Measurements from ENCODE around the gene TMEM26. TPM values are rescaled to one million over a fixed set of nuclear protein-coding genes. Genes with fewer than 3 reads are reported as not detected.

The TMEM26 gene
- total and polyA plus RNA-seq, 2 donors, result 2.5 to 3.4 TPM

- H3K36me3 ChIP-seq (ENCODE audit: control insufficient read depth in 2 of 2, insufficient read depth in 2 of 2, low read length in 1 of 2), result no peaks in the 10 kb centered on the region
- WGBS, result 100% methylated on average over 1 of the region's 1 CpG
- H3K4me1 ChIP-seq (ENCODE audit: control insufficient read depth in 2 of 2, insufficient read depth in 2 of 2, low read length in 2 of 2), result no peaks in the 10 kb centered on the region
- H3K27me3 ChIP-seq (ENCODE audit: control insufficient read depth in 2 of 2, insufficient read depth in 1 of 2, low read length in 1 of 2), result no peaks in the 10 kb centered on the region
- no peak overlapping the region for H3K27ac ChIP-seq (ENCODE audit: low read depth in 1 of 2, low read length in 1 of 2)
- no peak overlapping the region for H3K4me3 ChIP-seq (ENCODE audit: low read length in 2 of 2)
- no peak for DNase-seq (ENCODE audit: low read depth in 6 of 9, low spot score in 9 of 9)
- peaks cover 0 to 16% of the 10 kb centered on the region in 2 donors for H3K9me3 ChIP-seq (ENCODE audit: control insufficient read depth in 2 of 2, insufficient read depth in 1 of 2, low read length in 1 of 2)
Measured at GRCh38 chr10:61376377-61376776, 76.8 kb downstream of the TMEM26 start.

GRCh38 chr10:61366365-61366764 is 86.8 kb downstream of the TMEM26 start:
- H3K36me3 ChIP-seq (ENCODE audit: control insufficient read depth in 2 of 2, insufficient read depth in 2 of 2, low read length in 1 of 2), result no peaks in the 10 kb centered on the region
- DNase-seq (ENCODE audit: low read depth in 6 of 9, low spot score in 9 of 9), result no peak
- no peaks in the 10 kb centered on the region for H3K9me3 ChIP-seq (ENCODE audit: control insufficient read depth in 2 of 2, insufficient read depth in 1 of 2, low read length in 1 of 2)
- H3K4me3 ChIP-seq (ENCODE audit: low read length in 2 of 2), result no peak overlapping the region
- WGBS, result 90% methylated on average over 1 of the region's 1 CpG
- no peak overlapping the region for H3K27ac ChIP-seq (ENCODE audit: low read depth in 1 of 2, low read length in 1 of 2)
- no peaks in the 10 kb centered on the region for H3K4me1 ChIP-seq (ENCODE audit: control insufficient read depth in 2 of 2, insufficient read depth in 2 of 2, low read length in 2 of 2)
- no peaks in the 10 kb centered on the region for H3K27me3 ChIP-seq (ENCODE audit: control insufficient read depth in 2 of 2, insufficient read depth in 1 of 2, low read length in 1 of 2)

- no peaks in the 10 kb centered on the region for H3K4me1 ChIP-seq (ENCODE audit: control insufficient read depth in 2 of 2, insufficient read depth in 2 of 2, low read length in 2 of 2)
- H3K27ac ChIP-seq (ENCODE audit: low read depth in 1 of 2, low read length in 1 of 2), result no peak overlapping the region
- no peaks in the 10 kb centered on the region for H3K27me3 ChIP-seq (ENCODE audit: control insufficient read depth in 2 of 2, insufficient read depth in 1 of 2, low read length in 1 of 2)
- no peak for DNase-seq (ENCODE audit: low read depth in 6 of 9, low spot score in 9 of 9)
- H3K4me3 ChIP-seq (ENCODE audit: low read length in 2 of 2), result no peak overlapping the region
- no peaks in the 10 kb centered on the region for H3K9me3 ChIP-seq (ENCODE audit: control insufficient read depth in 2 of 2, insufficient read depth in 1 of 2, low read length in 1 of 2)
- 99% methylated on average over 2 of the region's 2 CpGs for WGBS
- no peaks in the 10 kb centered on the region for H3K36me3 ChIP-seq (ENCODE audit: control insufficient read depth in 2 of 2, insufficient read depth in 2 of 2, low read length in 1 of 2)
Measured at GRCh38 chr10:61364619-61365018, 88.6 kb downstream of the TMEM26 start.

GRCh38 chr10:61363006-61363405 is 90.2 kb downstream of the TMEM26 start:
- H3K36me3 ChIP-seq (ENCODE audit: control insufficient read depth in 2 of 2, insufficient read depth in 2 of 2, low read length in 1 of 2), result no peaks in the 10 kb centered on the region
- no peak for DNase-seq (ENCODE audit: low read depth in 6 of 9, low spot score in 9 of 9)

GRCh38 chr10:61359452-61359851 is 93.7 kb downstream of the TMEM26 start:
- Histone ChIP-seq H3K4me3 (ENCODE audit: low read length in 2 of 2) (no peak overlapping the region), H3K27me3 (ENCODE audit: control insufficient read depth in 2 of 2, insufficient read depth in 1 of 2, low read length in 1 of 2) (no peaks in the 10 kb centered on the region), H3K9me3 (ENCODE audit: control insufficient read depth in 2 of 2, insufficient read depth in 1 of 2, low read length in 1 of 2) (no peaks in the 10 kb centered on the region), H3K27ac (ENCODE audit: low read depth in 1 of 2, low read length in 1 of 2) (no peak overlapping the region), H3K4me1 (ENCODE audit: control insufficient read depth in 2 of 2, insufficient read depth in 2 of 2, low read length in 2 of 2) (no peaks in the 10 kb centered on the region), H3K36me3 (ENCODE audit: control insufficient read depth in 2 of 2, insufficient read depth in 2 of 2, low read length in 1 of 2) (no peaks in the 10 kb centered on the region)
- no peak for DNase-seq (ENCODE audit: low read depth in 6 of 9, low spot score in 9 of 9)
- WGBS, result 75% methylated on average over 2 of the region's 2 CpGs

More at GRCh38 chr10:61363006-61363405, 90.2 kb downstream of the TMEM26 start:
- no peaks in the 10 kb centered on the region for H3K4me1 ChIP-seq (ENCODE audit: control insufficient read depth in 2 of 2, insufficient read depth in 2 of 2, low read length in 2 of 2)
- H3K27me3 ChIP-seq (ENCODE audit: control insufficient read depth in 2 of 2, insufficient read depth in 1 of 2, low read length in 1 of 2), result no peaks in the 10 kb centered on the region
- no peak overlapping the region for H3K27ac ChIP-seq (ENCODE audit: low read depth in 1 of 2, low read length in 1 of 2)
- H3K9me3 ChIP-seq (ENCODE audit: control insufficient read depth in 2 of 2, insufficient read depth in 1 of 2, low read length in 1 of 2), result no peaks in the 10 kb centered on the region
- no peak overlapping the region for H3K4me3 ChIP-seq (ENCODE audit: low read length in 2 of 2)
- 98% methylated on average over 3 of the region's 3 CpGs for WGBS

GRCh38 chr10:61357687-61358086 is 95.5 kb downstream of the TMEM26 start:
- H3K4me1 ChIP-seq (ENCODE audit: control insufficient read depth in 2 of 2, insufficient read depth in 2 of 2, low read length in 2 of 2), result no peaks in the 10 kb centered on the region
- H3K9me3 ChIP-seq (ENCODE audit: control insufficient read depth in 2 of 2, insufficient read depth in 1 of 2, low read length in 1 of 2), result no peaks in the 10 kb centered on the region
- 96% methylated on average over 3 of the region's 3 CpGs for WGBS
- H3K27ac ChIP-seq (ENCODE audit: low read depth in 1 of 2, low read length in 1 of 2), result no peak overlapping the region
- H3K4me3 ChIP-seq (ENCODE audit: low read length in 2 of 2), result no peak overlapping the region
- H3K36me3 ChIP-seq (ENCODE audit: control insufficient read depth in 2 of 2, insufficient read depth in 2 of 2, low read length in 1 of 2), result no peaks in the 10 kb centered on the region
- no peaks in the 10 kb centered on the region for H3K27me3 ChIP-seq (ENCODE audit: control insufficient read depth in 2 of 2, insufficient read depth in 1 of 2, low read length in 1 of 2)
- DNase-seq (ENCODE audit: low read depth in 6 of 9, low spot score in 9 of 9), result no peak

Other genes starting within 250 kb of the TMEM26 start
- 0.14 TPM for gene CABCOCO1, start 209.5 kb upstream of the TMEM26 start, total RNA-seq
- gene CABCOCO1, start 209.5 kb upstream of the TMEM26 start, polyA plus RNA-seq, result 0.43 TPM

Data from thymus (tissue), 11 donors.